ENCODE measurements around the gene USP22.
A peak's percentile ranks its signal among the peaks of the same experiment; 100 is the strongest.

The USP22 gene

DNA sequence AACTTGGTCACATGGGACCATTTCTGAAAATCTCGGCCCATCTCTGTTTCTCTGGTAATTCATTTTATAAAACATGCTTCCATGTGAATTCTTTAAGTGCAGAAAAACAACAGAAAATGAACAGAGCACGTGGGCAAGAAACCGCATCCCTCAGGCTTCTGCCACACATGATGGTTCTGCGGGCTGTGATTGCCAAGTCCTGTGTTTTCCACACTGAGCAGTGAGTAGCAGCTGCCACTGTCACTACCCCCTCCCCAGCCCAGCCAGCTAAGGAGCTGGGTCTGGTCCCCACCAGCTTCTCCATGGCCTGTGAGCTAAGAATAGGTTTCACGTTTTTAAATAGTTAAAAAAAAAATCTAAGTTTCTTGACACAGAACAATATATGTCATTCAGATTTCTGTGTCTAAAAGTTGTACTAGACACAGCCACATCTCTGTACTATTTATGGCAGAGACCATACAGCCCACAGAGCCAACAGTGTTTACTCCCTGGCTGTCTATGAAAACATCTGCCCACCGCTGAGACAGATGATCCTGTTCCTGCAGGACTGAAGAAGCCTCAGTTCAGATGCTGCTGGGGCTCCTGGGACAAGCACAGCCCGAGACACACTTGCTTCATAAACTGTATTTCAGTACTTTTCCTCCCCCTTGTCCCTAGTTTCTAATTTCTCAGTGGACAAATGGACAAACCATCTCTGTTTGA, 41.5 kb downstream of the USP22 start:
- DNase-seq (ENCODE audit: low spot score), result no peak

DNA sequence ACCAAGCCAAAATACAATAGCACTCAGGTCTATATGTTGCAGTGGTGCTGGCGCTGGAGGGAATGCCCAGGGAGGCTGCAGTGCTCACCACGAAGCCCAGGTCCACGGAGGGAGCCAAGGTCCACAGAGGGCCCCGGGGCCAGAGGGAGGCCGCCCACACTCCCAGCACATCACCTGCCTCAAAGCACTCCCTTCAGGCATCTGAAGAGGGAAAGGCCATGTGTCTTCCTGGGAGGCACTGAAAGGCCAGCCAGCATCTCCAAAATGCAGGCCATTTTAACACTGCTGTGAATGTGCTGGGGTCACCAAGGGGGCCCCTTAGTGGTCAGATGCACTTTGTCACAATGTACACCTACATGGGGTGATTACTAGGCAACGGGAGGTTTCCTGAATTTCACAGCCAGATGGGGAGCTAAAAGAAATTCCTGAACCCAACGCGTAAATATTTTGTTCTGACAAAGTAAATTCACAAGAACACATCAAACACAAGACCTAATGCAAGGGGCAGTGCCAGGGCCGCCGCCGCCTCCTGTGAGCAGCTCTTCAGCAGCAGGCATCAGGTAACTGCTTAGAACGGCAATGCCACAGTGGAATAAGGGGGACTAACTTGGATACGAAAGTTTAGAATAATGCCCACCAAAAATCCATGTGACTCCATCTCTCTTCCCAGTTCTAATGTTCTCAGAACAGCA, 42.8 kb downstream of the USP22 start:
- no peak for DNase-seq (ENCODE audit: low spot score)

DNA sequence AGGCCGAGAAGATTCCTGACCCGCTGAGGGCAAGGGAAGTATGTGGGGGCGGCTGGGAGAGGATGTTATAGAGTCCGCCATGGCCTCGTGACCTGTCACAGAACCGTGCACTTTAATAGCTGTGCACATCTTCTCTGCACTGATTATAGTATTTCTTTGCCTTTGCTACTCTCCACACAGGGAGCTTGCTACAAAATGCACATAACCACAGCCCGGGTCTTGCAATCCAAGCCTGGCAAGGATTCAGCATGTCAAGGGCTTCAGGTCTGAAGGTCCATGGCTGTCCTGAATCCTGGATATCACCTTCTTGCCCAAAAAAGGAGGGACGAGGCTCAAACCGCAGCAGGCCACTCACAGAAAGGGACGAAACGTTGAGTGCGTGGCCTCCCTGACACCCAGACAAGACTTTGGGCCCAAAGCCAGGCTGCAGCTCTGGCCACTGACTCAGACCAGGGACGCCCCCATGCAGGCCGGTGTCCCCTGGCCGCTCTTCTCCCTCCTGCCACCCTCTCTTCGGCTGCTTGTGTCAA, 43.7 kb downstream of the USP22 start:
- DNase-seq (ENCODE audit: low spot score), result no peak

DNA sequence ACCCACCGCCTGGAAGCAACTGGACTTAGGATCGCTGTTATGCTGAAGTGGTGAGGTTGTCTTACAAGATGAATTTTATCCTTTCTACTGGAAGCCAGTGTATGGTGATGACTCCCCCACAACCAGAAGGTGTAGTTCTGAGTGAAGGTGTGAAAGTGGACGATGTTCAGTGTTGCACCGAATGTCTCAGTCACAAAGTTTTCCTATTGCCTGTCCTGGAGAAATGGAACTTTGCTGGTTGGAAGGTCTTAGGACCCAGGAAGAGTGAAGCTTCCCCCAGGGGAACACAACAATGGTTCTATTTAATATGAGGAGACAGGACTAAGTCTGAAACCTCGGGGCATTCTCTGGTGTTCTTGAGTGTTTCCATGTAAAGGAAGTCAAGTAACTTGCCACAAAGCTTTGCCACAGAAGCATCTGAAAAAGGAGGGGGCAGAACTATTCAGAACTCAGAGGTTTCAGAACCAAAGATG, 44.2 kb downstream of the USP22 start:
- no peak for DNase-seq (ENCODE audit: low spot score)

DNA sequence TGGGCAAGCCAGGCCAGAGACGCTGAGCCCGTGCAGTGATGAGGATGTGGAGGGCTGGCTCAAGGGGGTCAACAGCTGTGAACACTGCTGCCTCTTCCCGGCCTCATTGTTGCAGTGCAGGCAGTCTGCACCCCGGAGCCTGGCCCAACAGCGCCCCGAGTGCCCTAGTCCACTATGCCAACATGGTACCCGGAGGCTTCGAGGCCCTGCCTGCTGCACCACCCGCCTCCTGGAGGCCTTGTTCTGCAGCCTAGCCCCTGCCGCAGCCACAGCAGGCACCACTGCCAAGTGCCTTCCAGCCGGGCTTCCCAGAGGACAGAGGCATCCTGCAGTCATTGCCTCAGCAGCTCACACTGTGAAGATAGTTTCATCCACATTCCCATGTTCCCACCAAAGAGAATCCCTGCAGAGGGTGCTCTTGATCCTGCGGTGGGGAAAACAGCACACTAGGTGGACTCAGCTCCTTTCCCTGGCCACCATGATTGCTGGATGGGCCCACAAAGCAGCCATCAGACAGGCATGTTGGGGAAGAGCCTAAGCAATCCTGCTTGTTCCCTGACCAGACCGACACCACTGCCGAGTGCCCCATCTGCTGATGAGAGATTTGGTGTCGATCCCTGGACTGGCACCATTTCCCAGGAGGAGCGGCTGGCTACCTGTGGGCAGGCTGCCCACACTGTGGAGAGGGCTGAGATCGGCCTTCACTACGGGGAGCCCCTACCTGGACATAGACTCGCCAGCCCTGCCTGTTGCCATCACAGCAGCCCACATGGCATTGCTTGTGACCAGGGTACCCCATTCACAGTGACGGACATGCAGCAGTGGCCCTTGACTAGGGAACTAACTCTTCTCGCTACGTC, 44.9 kb downstream of the USP22 start:
- no peak for DNase-seq (ENCODE audit: low spot score)

DNA sequence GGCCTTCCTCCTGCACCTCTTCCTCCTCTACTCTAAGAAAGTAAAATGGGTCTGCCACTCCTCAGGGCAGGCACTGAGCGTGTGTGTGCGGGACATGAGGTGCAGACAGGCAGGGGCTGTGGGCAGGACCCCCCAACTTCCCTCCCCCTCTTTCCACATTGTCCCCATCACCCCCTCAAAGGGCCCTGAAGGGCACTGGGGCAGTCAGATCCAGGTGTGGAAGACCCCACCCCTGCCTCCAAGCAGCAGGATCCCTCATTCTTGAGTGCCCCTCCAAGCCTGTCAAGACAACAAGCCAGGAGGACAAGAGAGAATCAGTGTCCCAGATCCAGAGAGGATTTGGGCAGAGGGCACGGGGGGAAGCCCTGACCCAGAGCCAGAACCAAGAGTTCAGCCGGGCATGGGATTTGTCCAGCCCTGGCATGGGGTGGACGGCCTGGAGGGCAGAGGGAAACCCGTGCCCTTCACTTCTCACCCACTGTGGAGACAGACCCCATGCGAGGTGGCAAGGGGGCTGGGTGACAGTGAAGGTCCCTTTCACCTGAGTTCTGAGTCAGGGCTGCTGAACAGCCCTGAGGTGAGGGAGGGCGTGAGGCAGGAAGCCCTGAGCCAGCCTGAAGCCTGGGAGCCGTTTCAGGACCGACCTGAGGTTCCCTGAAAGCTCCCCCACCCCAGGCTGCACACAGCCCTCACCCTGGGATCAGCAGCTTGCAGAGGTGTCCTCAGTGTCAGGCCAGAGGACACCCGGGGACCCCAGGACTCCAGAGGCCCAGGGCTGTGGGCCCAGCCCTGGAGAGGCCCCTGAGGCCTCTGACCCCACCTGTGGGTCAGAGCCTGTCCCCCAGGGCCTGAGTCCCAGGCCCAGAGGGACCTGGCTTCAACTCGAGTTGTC, 45.8 kb downstream of the USP22 start:
- no peak for DNase-seq (ENCODE audit: low spot score)

DNA sequence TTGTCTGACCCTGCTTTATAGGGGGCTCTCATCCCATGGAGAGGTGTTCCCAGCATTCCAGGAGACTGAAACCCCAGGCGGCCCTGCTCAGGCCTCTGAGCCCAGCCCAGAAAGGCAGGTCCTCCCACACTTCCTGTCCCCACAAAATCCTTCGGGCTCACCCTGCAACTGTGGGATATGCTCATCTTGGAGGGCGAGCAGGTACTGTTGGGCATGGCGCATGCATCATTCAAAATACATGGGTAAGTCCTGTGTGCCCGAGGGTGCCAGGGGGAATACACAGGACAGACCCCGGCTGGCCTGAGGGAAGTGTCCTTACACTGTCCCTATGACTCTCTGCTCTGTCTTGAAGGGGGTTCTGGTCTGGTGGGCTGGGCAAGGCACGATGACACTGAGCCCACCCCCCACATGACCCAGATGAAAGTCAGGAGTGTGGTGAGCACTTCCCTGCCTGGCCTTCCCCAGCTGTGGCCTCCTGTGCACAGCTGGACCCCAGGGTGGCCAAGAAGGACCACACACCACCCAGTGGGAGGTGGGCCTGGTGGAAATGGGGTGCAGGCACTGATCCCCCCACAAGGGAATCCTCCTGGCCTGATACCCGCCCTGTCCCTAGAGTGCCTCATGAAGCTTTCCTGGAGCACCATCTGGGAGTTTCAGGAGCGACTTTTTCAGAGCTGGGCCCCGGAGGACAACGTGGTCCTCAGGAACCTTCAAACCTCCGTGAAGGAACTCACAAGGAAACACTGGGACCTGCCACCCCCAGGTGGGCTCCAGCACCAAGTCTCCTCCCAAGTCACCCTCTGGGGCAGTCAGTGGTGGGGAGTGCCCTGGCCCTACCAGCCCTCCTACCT, 46.7 kb downstream of the USP22 start:
- no peak for DNase-seq (ENCODE audit: low spot score)

DNA sequence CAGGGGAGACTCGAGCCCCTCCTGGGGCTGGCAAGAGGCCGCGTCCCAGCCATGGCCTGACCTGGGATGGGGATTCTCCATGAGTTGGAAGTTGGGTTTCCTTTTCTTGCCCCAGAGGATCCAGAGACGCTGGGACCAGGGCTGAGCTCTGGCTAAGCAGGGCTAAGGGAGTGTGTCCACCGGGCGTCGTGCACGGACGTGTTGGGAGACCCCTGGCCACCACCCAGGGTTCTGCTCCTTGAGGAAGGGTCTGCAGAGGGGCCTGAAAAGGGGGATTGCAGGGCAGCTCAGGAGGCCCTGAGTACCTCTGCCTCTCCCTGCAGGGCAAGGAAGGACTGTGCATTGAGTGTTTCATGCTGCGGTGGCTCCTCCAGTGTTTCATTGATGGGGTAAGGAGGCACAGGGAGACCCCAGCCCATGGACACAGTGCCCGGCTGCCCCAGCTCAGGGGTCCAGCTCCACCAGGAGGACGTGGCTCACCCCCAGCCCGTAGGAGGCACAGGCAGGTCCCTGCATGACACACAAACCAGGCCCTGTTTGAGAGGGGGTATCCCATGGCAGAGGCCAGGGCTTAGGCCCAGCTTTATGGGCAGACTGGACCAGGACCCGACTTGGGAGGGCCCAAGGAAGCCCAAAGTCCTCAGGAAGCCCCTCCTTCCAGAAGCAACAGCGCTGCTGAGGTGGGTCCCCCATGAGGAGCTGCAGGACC, 47.5 kb downstream of the USP22 start:
- no peak for DNase-seq (ENCODE audit: low spot score)

DNA sequence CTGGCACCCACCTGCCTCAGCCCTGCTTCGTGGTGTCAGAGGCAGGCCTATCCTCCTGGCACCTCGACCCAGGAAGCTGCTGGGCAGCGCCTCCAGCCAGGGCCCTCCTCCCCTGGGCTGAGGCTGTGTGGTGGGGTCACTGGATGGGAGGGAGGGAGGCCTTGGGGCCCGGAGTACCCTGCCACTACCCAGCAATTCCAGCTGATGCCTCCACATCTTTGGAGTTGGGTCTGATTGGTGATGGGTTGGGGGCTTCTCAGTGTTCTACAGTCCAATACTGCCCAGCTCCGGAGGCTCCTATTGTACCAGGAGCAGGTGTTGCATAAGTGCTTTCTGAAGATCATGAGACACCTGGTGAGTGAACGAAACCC, 48.0 kb downstream of the USP22 start:
- no peak for DNase-seq (ENCODE audit: low spot score)

DNA sequence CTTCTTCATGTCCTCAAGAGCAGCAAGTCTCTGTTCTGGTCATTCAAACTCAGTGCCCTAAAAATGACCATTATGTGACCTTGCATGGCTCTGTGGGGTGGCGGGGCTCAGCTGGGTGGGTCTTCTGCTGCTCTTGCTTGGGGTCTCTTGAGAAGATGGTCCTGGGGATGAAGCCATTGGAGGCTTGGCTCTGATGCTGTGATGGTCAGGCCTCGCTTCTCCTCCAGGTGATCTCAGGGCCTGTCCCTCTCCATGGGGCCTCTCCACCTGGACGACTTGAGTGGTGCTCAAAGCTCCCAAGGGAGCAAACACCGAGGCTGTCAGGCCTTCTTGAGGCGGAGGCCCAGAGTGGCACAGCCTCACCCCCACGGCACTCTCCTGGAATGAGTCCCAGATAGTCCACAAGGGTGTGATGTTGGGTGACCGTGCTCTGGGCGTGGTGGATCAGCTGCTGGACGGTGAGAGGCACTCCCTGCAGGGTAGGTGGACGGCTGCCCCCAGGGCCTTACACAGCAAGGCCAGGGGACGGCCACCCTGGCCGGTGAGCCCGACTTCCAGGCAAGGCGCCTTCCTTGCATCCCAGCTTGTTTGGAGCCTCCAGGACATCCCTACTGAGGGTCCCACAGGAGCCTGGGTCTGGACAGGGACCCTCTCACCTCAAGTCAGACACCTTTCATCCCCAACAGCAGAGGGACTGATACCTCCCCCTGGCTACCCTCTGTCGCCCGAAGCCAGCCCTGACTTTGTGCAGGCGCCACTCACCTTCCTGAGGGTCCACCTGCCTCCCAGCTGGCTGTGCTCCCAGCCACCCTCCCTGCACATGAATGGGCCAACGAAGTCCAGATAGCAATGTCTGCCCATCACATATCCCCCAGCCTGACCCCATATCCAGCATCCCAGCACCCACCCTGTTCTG, 48.7 kb downstream of the USP22 start:
- DNase-seq (ENCODE audit: low spot score), result no peak

DNA sequence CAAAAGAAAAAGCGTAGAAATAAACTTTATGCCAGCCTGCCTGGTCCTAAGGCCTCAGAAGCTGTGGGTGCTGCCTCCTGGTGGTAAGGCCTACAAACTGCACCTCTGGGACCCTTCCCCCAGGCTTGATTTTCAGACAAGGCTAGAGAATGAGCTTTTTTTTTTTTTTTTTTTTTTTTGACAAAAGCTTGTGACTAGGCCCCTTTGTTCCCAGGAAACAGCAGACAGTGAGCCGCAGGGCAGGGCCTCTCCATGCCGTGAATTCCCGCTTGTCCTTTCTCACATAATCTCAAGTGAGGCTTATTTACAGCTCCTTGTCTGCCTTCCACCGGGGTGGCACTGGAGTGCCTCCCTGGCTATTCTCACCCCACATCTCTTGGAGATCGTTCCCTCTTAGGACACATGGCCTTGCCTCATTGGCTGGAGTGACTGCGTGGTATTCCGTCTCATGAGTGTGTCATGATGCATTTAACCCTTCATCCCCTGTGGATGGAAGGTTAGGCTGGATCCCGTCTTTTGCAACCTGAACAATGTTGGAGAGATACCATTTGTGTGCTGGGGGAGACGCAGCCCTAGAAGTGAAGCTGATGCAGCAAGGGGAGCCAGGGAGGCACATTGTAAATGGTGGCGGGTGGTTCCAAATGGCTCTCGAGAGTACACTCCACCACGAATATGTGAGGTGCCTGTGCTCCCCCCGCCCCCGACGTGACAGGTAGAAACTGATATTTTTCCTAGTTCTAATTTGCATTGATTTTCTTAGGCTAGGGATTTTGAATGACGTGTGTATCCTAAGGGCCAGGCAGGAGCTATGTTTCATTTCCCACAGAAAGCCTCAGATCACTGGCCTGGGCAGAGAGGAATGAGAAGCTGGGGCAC, 49.6 kb downstream of the USP22 start:
- peak; percentile 93 for DNase-seq (ENCODE audit: low spot score)

DNA sequence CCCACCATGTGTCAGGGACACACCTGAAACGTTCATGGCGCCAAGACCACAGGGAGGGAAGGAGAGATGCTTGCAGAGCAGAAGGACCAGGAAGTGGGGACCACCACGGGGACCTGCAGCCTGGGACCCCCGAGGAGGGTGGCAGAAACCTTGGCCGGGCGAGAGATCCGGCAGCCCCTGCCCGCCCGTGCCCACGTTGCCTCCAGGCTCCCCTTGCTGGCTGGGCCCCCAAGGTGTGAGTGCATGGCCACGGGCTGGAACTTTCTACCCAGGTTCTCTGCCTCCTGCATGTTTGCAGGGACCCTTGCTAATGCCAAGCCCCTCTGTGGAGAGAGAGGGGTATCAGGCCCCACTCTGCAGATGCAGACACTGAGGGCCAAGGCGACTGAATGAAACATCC, 50.4 kb downstream of the USP22 start:
- DNase-seq (ENCODE audit: low spot score), result no peak

DNA sequence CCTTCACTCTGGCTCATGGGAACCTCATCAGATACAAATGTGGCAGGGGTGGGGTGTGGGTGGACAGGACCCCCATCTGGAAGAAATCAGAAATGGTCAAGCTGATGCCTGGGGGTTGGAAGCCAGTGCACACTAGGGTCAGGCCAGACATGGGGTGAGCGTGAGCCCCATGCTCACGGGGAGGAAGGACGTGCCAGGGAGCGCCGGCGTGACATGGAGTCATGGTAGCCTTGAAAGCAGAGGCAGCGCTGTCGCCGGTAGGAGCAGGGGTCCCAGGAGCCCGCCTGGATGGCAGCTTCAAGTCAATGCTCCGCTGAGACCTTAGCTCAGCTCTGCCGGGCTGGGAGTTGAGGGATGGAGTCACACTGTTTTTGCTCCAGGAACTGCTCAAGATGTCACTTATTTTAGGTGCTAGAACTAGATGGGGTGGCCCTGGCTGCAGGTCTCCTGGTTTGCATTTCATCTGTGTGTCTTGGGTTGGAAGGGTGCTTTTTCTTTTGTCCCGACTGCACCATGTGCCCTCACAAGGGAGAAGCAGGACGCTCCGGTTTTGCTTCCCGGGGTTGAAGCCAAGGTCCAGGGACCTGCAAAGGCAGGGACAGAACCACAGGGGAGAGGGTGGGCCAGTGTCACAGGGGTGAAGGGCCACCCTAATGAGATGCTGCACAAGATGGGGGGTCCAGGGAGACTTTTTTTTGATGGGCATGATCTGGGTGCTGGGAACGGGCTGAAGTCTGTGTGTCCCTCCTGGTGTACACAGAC, 51.4 kb downstream of the USP22 start:
- DNase-seq (ENCODE audit: low spot score), result no peak

DNA sequence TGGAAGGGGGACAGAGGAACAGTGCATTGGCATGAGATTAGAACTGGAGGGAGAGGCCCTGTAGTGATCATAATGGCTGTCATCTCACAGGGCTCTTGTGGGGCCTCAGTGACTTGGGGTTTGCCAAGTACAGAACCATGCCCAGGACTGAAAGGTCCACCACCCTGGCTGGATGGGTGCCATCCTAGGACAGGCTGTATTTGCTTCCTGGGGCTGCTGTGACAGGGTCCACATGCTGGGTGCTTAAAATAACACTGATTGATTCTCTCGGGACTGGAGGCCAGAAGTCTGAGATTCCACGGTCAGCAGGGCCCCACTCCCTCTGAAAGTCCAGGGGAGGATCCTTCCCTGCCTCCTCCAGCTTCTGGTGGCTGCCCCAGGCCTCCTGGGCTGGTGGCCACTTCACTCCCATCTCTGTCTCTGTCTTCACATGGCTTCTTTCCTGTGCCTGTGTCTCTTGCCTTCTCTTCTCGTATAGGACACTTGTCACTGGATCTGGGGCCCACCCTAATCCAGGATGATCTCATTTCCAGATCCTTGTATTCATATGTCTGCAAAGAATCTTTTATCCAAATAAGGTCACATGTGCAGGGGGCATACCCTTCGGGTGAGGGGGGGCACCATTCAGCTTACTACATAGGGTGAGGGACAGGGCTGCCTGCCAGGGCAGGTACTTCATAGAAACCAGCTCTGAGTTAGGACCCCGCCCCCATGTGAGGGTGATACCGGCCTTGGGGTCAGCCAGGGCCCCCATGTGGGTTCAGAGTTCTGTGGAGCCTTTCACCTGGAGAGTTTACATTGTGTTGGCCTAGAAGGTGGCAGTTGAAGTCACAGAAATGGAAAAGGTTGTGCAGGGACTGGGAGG, 52.6 kb downstream of the USP22 start:
- DNase-seq (ENCODE audit: low spot score), result no peak

DNA sequence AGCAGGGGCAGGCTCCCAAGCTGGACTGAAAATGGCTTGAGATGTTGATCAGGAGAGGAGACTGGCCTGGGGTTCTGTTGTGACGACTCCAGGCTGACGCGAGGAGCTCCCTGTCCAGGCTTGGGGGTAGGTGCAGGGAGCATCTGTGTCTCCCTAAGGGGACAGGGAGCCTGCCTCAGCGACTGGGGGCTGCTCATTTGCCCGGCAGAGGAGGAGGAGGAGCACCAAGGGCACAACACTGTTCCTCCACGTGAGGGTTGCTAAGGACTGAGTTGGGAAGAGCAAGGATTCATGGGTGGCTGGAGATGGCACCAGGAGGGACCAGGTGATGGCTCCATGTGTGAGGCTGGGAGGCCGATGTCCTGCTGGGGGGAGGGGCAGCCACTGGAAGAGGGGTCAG, 53.3 kb downstream of the USP22 start:
- DNase-seq (ENCODE audit: low spot score), result no peak

DNA sequence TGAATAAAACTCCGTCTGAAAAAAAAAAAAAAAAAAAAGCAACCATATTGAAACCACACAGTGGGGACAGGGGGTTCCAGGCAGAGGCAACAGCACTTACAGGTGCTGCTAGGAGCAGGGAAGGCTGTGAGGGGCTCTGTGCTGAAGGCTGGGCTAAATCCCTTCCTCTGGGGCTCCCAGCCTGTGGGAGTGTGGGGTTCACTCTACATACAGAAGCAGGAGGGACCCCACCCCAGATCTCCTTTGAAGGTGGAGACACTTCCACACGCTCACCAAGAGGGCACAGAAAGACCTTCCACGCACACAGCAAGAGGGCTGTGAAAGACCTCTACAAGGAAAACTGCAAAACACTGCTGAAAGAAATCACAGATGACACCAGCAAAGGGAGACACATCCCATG, 53.9 kb downstream of the USP22 start:
- no peak for DNase-seq (ENCODE audit: low spot score)
